Left lung (tissue), 10 donors: ENCODE data around the gene C8G. TPM values are rescaled to one million over a fixed set of nuclear protein-coding genes. Genes with fewer than 3 reads are reported as not detected.

ENCODE experiments used
- ATAC-seq: fragments of 200-7000 bp; cut with Tn5 transposase; one replicate; pipeline ENCODE4 v1.9.1; 2020; ENCODE audit warnings: moderate library complexity
- DNase-seq, 4 donors: peaks; one replicate each; pipeline ENCODE4 v3.0.0-alpha.2; 2013 to 2020
- H3K27ac ChIP-seq, 2 donors: fragments of 200-600 bp; sonication (generic) in 1 of 2; one replicate each; pipeline versions ENCODE4 v1.5.0 to v1.8.0; 2020 to 2021
- H3K27me3 ChIP-seq, 2 donors: fragments of 200-600 bp; sonication (generic) in 1 of 2; one replicate each; pipeline versions ENCODE4 v1.5.0 to v1.8.0; 2020 to 2021
- H3K36me3 ChIP-seq, 2 donors: fragments of 200-600 bp; sonication (generic) in 1 of 2; one replicate each; pipeline versions ENCODE4 v1.5.0 to v1.8.0; 2020 to 2021
- H3K4me1 ChIP-seq, 2 donors: fragments of 200-600 bp; one replicate each; pipeline ENCODE4 v1.8.0; 2021
- H3K4me3 ChIP-seq, 2 donors: fragments of 200-600 bp; sonication (generic) in 1 of 2; one replicate each; pipeline versions ENCODE4 v1.5.0 to v1.8.0; 2020 to 2021; ENCODE audit warnings: mild to moderate bottlenecking in 1 of 2
- H3K9me3 ChIP-seq, 2 donors: fragments of 200-600 bp; sonication (generic) in 1 of 2; one replicate each; pipeline versions ENCODE4 v1.5.0 to v1.8.0; 2020 to 2021
- intact Hi-C, 2 donors: fragments of 100-400 bp; cut with DNase I; formaldehyde crosslinking; loops; one replicate each; pipeline versions ENCODE4 v1.11.2 to v1.14.2; 2022
- polyA plus RNA-seq, 6 donors: library from polyadenylated mRNA; unstranded; fragments of 120-200 nt; gene quantifications; one replicate each; pipeline ENCODE4 v1.2.1, GENCODE V29; 2013; ENCODE audit not compliant: insufficient read length in 6 of 6
- total RNA-seq, 2 donors: library from RNA; stranded (reverse); fragmentation: NEBNext Ultra II Directional; extraction: Animal tissue kit (Norgen Biotek cat#: 25700); gene quantifications; one replicate each; pipeline ENCODE4 v1.2.1, GENCODE V29; 2021
- TF ChIP-seq, protein P1 (sequence below), 2 donors: fragments of 200-600 bp; sonication (generic) in 1 of 2; IDR thresholded peaks; one replicate each; pipeline versions ENCODE4 v1.5.0 to v1.8.0; 2021; ENCODE audit warnings: antibody characterized with exemption in 2 of 2
- donor health status: DM: no; HTN: yes; CAD: no.
- donor health status: DM: no; HTN: no; CAD: no.

The C8G gene
- total and polyA plus RNA-seq, 8 donors: 0.47 to 1.2 (median 0.85) TPM

DNA sequence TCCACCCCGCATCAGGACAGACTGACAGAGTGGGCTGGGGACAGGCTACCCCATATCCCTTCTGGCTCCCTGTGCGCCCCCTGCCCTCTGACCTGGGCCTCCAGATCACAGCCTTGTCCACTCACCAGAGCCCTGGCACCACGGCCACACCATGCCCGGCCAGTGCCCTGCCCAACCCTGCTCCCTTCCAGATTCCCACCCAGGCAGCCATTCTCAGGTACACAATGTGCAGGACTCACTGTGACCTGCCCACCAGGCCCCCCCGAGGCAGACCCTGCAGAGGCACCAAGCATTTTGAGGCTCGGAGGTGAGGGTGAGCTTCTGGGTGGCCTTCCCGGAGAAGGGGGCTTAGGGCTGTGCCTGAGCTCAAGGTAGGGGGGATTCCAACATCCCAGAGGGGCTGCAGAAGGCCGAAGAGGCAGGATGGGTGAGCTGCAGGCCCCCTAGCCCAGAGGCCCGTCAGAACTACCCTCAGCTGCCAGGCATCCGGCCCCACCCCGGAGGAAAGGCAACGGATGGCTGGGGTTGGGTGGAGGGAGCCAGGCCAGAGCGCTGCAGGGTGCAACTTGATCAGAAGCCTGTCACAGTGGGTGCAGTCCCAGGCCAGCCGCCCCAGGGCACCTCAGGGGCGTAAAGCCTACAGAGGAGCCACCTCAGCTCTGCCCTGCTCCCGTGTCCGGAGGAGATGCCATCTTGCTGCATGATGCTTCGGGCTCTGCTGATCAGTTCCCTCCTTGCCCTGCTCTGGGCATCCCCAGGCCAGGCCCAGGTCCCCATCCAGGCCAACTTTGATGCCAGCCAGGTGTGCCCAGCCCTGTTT lies 37.4 kb downstream of the C8G start, which contains the start of gene LCNL1:
LCNL1 (plus strand) TSS at position 762 of the 820 bp plus-strand sequence. CDS start 594 bp downstream, outside the sequence.
- peak within 1 kb of the TSS; percentile 69 to 78 for H3K27ac ChIP-seq
- TF ChIP-seq, protein P1, sequence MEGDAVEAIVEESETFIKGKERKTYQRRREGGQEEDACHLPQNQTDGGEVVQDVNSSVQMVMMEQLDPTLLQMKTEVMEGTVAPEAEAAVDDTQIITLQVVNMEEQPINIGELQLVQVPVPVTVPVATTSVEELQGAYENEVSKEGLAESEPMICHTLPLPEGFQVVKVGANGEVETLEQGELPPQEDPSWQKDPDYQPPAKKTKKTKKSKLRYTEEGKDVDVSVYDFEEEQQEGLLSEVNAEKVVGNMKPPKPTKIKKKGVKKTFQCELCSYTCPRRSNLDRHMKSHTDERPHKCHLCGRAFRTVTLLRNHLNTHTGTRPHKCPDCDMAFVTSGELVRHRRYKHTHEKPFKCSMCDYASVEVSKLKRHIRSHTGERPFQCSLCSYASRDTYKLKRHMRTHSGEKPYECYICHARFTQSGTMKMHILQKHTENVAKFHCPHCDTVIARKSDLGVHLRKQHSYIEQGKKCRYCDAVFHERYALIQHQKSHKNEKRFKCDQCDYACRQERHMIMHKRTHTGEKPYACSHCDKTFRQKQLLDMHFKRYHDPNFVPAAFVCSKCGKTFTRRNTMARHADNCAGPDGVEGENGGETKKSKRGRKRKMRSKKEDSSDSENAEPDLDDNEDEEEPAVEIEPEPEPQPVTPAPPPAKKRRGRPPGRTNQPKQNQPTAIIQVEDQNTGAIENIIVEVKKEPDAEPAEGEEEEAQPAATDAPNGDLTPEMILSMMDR (IDR thresholded peaks at IDR 0.05): no peak
- no peak within 1 kb of the TSS for H3K4me3 ChIP-seq
- H3K9me3 ChIP-seq: no peaks in the 10 kb centered on the region
- ATAC-seq: no peak
- no peak for DNase-seq
- H3K27me3 ChIP-seq: peaks cover 24 to 60% of the 10 kb centered on the region in 2 donors
- peaks cover 3 to 13% of the 10 kb centered on the region in 2 donors for H3K4me1 ChIP-seq
- H3K36me3 ChIP-seq: no peaks in the 10 kb centered on the region
- intact Hi-C loops: no loop called here

DNA sequence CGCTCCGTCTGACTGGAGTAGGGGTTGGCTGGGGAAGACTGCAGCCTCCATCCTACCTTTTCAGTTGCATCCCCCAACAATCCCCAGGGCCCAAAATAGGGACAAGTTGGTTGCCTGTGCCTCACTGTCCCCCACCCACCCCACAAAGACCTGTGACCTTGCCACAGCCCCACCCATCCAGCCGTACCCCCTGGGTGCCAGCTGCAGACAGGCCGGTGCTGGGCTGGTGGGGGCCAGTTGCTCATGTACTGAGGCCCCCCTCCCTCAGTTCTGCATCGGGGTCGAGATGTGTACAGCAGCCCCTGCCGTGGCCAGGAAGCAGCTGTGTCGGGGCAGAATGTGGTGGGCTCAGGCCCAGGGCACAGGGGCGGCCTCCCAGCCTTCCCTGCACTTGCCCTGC lies 38.1 kb downstream of the C8G start:
- H3K27me3 ChIP-seq: peaks cover 24 to 53% of the 10 kb centered on the region in 2 donors
- no peaks in the 10 kb centered on the region for H3K36me3 ChIP-seq
- H3K9me3 ChIP-seq: no peaks in the 10 kb centered on the region
- TF ChIP-seq, protein P1 (IDR thresholded peaks at IDR 0.05): no peak
- ATAC-seq (no peak), DNase-seq (no peak)
- H3K4me3 ChIP-seq: no peak overlapping the region
- peaks cover 0 to 6% of the 10 kb centered on the region in 2 donors for H3K4me1 ChIP-seq
- no peak overlapping the region for H3K27ac ChIP-seq
- intact Hi-C loops: no loop called here

DNA sequence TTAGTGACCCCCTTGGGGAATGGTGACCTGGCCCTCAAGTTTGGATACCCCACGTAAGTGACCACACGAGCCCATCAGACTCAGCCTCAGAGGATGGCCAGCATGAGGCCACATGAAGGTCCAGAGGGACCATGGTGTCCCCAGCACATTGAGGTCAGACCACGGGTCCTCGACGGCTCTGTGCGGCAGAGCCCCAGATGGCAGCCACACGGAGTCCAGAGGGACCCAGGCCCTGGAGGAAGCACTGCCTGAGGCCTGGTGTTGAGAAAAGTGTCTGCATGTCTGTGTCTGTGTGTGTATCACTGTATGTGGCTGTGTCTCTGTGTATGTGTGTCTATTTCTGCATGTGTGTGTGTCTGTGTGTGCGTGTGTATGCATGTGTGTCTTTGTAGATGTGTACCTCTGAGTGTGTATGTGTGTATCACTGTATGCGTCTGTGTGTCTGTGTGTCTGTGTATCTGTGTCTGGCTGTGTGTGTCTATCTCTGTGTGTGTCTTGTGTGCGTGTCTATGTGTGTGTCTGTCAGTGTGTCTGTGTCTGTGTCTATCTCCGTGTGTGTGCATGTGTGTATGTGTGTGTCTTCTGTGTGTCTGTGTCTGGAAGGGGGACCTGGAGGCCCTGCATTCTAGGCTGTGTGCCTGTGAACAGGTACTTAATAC lies 38.7 kb downstream of the C8G start:
- H3K9me3 ChIP-seq: no peaks in the 10 kb centered on the region
- DNase-seq (no peak), ATAC-seq (no peak)
- peaks cover 24 to 52% of the 10 kb centered on the region in 2 donors for H3K27me3 ChIP-seq
- no peak overlapping the region for H3K27ac ChIP-seq
- H3K4me1 ChIP-seq: peaks cover 0 to 5% of the 10 kb centered on the region in 2 donors
- H3K36me3 ChIP-seq: no peaks in the 10 kb centered on the region
- intact Hi-C loops: no loop called here
- no peak overlapping the region for H3K4me3 ChIP-seq
- TF ChIP-seq, protein P1 (IDR thresholded peaks at IDR 0.05): no peak

DNA sequence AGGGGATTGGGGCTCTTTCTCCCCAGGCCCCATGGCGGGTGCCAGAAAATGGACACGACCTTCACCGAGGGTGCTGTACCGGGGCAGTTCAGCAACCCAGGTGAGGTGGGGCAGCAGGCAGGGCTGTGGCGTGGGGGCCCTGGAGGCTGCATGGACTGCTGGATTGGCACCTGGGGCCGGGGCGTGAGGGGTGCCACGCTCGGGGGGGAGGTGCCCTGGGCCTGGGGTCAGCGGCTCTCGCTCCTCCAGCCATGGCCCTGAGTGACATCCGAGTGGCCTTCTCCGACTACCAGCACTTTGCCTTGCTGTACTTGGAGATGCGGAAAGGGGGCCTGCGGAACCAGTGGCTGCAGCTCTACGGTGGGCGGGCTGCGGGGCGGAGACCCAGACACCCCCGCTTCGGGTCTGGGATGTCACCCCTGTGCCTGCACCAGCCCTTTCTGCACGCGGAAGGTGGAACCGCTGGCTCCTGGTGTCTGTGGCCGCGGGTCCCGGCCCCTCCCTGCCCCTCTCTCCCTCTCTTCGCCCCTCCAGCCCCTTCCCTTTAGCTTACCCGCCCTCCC lies 39.5 kb downstream of the C8G start:
- no peak for ATAC-seq
- TF ChIP-seq, protein P1 (IDR thresholded peaks at IDR 0.05): no peak
- no peaks in the 10 kb centered on the region for H3K9me3 ChIP-seq
- no peak for DNase-seq
- H3K27ac ChIP-seq: no peak overlapping the region
- no peak overlapping the region for H3K4me3 ChIP-seq
- H3K27me3 ChIP-seq: peaks cover 24 to 49% of the 10 kb centered on the region in 2 donors
- H3K36me3 ChIP-seq: no peaks in the 10 kb centered on the region
- intact Hi-C loops: no loop called here
- H3K4me1 ChIP-seq: peaks cover 0 to 5% of the 10 kb centered on the region in 2 donors
